Esophagus squamous epithelium (tissue), 5 donors: ENCODE results near the gene MNAT1. TPM values are rescaled to one million over a fixed set of nuclear protein-coding genes. Genes with fewer than 3 reads are reported as not detected.

Experiments used
- DNase-seq: peaks from one replicate; lab custom pipeline; 2025; lab: John Stamatoyannopoulos, UW
- H3K27ac ChIP-seq, 4 donors: fragments of 200-600 bp; sonication (generic); one replicate each; pipeline ENCODE4 v1.5.1; 2016 to 2019; ENCODE audit warnings: mild to moderate bottlenecking in 1 of 4
- H3K27me3 ChIP-seq, 4 donors: fragments of 200-600 bp; sonication (generic); 1 replicate in 3 of 4; 2 replicates in 1 of 4; pipeline versions ENCODE4 v1.5.1 to v1.6.0; 2017 to 2021; ENCODE audit warnings: antibody characterized with exemption in 1 of 4
- H3K36me3 ChIP-seq, 3 donors: fragments of 200-600 bp; sonication (generic); one replicate each; pipeline ENCODE4 v1.5.1; 2016 to 2019
- H3K4me1 ChIP-seq, 3 donors: fragments of 200-600 bp; sonication (generic); one replicate each; pipeline ENCODE4 v1.5.1; 2017 to 2019
- H3K4me3 ChIP-seq, 4 donors: fragments of 200-600 bp; sonication (generic); 1 replicate in 3 of 4; 2 replicates in 1 of 4; pipeline ENCODE4 v1.5.1; 2016 to 2019; ENCODE audit warnings: mild to moderate bottlenecking in 2 of 4, moderate library complexity in 1 of 4
- H3K9me3 ChIP-seq, 3 donors: fragments of 200-600 bp; sonication (generic); one replicate each; pipeline ENCODE4 v1.5.1; 2016 to 2019
- CTCF ChIP-seq, 6 experiments: fragments of 450-650 bp in 4 of 6; fragments of 200-600 bp in 2 of 6; sonication (generic) in 2 of 6; IDR thresholded peaks; one replicate each; pipeline ENCODE4 v1.5.1; 2016 to 2019; ENCODE audit warnings: antibody characterized with exemption in 6 of 6, mild to moderate bottlenecking in 4 of 6, moderate library complexity in 4 of 6
- POLR2A ChIP-seq, 4 donors: fragments of 450-650 bp; IDR thresholded peaks; one replicate each; pipeline ENCODE4 v1.6.1; 2017; ENCODE audit warnings: antibody characterized with exemption in 4 of 4, mild to moderate bottlenecking in 4 of 4, moderate library complexity in 3 of 4
- whole genome bisulfite sequencing, 2 donors: methylation state at CpG; one replicate each; pipeline ENCODE4 v1.1.5; 2018; 5-methylcytosine and 5-hydroxymethylcytosine counted together
- intact Hi-C: fragments of 100-400 bp; cut with DNase I; formaldehyde crosslinking; loops from one replicate; pipeline ENCODE4 v1.15.0; 2022
- total RNA-seq, 4 donors: library from RNA; depleted of rRNA; stranded (reverse); fragments of >200 nt; gene quantifications; one replicate each; pipeline ENCODE4 v1.1.0, GENCODE V29; 2016
- donor health status: DM: yes; HTN: yes; CAD: no.

MNAT1 gene
- total RNA-seq, result 10 to 100 TPM; 16.7 to 39.1 (median 24.4) TPM

- intact Hi-C loops, result no loop called here
- Histone ChIP-seq H3K9me3 (no peaks in the 10 kb centered on the region), H3K27me3 (peaks cover 0 to 12% (median 0%) of the 10 kb centered on the region in 4 donors), H3K4me1 (peaks cover 8 to 28% (median 15%) of the 10 kb centered on the region in 3 donors), H3K36me3 (no peaks in the 10 kb centered on the region), H3K4me3 (peak within 1 kb of the TSS; percentile 66 to 87 (median 84)), H3K27ac (peak within 1 kb of the TSS; percentile 69 to 84 (median 76))
- 3 to 4% methylated on average over 21 to 29 of the region's 33 CpGs for WGBS, 2 donors
- DNase-seq, result peak; percentile 12
- TF ChIP-seq POLR2A (IDR thresholded peaks at IDR 0.05) (no peak), CTCF (IDR thresholded peaks at IDR 0.05) (peak in 2 of 6 experiments; percentile 13)
Observed at GRCh38 chr14:60734465-60735242, at the start of gene MNAT1. MNAT1 (plus strand) TSS chr14:60734761; CDS start chr14:60734863, 102 bp downstream.

- H3K36me3 ChIP-seq, result no peaks in the 10 kb centered on the region
- no peak for DNase-seq
- TF ChIP-seq CTCF (IDR thresholded peaks at IDR 0.05) (no peak), POLR2A (IDR thresholded peaks at IDR 0.05) (no peak)
- intact Hi-C loops, result no loop called here
- H3K4me3 ChIP-seq, result no peak overlapping the region
- H3K27me3 ChIP-seq, result no peaks in the 10 kb centered on the region
- no peak overlapping the region for H3K27ac ChIP-seq
- no peaks in the 10 kb centered on the region for H3K4me1 ChIP-seq
- no peaks in the 10 kb centered on the region for H3K9me3 ChIP-seq
Observed at GRCh38 chr14:60686865-60687264, 47.7 kb upstream of the MNAT1 start.

GRCh38 chr14:60691383-60692113, 43.0 kb upstream of the MNAT1 start:
- no peak overlapping the region for H3K4me3 ChIP-seq
- no peak overlapping the region for H3K27ac ChIP-seq
- H3K9me3 ChIP-seq, result no peaks in the 10 kb centered on the region
- H3K4me1 ChIP-seq, result no peaks in the 10 kb centered on the region
- DNase-seq, result no peak
- no peaks in the 10 kb centered on the region for H3K36me3 ChIP-seq
- no peaks in the 10 kb centered on the region for H3K27me3 ChIP-seq
- intact Hi-C loops, result no loop called here
- 82 to 85% methylated on average over 3 of the region's 3 CpGs for WGBS, 2 donors
- TF ChIP-seq CTCF (IDR thresholded peaks at IDR 0.05) (no peak), POLR2A (IDR thresholded peaks at IDR 0.05) (no peak)

- Histone ChIP-seq H3K4me1 (no peaks in the 10 kb centered on the region), H3K36me3 (no peaks in the 10 kb centered on the region), H3K9me3 (peaks cover 0 to 7% (median 0%) of the 10 kb centered on the region in 3 donors), H3K4me3 (no peak overlapping the region), H3K27me3 (no peaks in the 10 kb centered on the region), H3K27ac (no peak overlapping the region)
- WGBS, 2 donors, result 82% methylated on average over 4 of the region's 4 CpGs
- no peak for TF ChIP-seq CTCF (IDR thresholded peaks at IDR 0.05)
- TF ChIP-seq POLR2A (IDR thresholded peaks at IDR 0.05), result no peak
- intact Hi-C loops, result no loop called here
- DNase-seq, result no peak
Observed at GRCh38 chr14:60695327-60695726, 39.2 kb upstream of the MNAT1 start.

- intact Hi-C loops, result no loop called here
- WGBS, 2 donors, result 81 to 85% methylated on average over 2 to 3 of the region's 3 CpGs
Observed at GRCh38 chr14:60700598-60700997, 34.0 kb upstream of the MNAT1 start.

More at GRCh38 chr14:60700598-60700997, 34.0 kb upstream of the MNAT1 start:
- no peaks in the 10 kb centered on the region for H3K27me3 ChIP-seq
- DNase-seq, result no peak
- no peaks in the 10 kb centered on the region for H3K4me1 ChIP-seq
- no peak for TF ChIP-seq CTCF (IDR thresholded peaks at IDR 0.05)
- no peak for TF ChIP-seq POLR2A (IDR thresholded peaks at IDR 0.05)
- H3K27ac ChIP-seq, result no peak overlapping the region
- no peaks in the 10 kb centered on the region for H3K36me3 ChIP-seq
- H3K4me3 ChIP-seq, result no peak overlapping the region
- H3K9me3 ChIP-seq, result peaks cover 0 to 29% (median 9%) of the 10 kb centered on the region in 3 donors
